Subcutaneous abdominal adipose tissue (tissue), 5 donors: ENCODE results near the gene KRTAP10-10.
A peak's percentile ranks its signal among the peaks of the same experiment; 100 is the strongest.
"Not testable (repeated sequence)": the region's sequence is repeated elsewhere in the genome, so short reads cannot be mapped to it uniquely, and the experiment has no call there.

Source experiments
- H3K27ac ChIP-seq: one replicate; pipeline ENCODE4 v1.7.0; 2013; ENCODE audit warnings: low read depth, mild to moderate bottlenecking, inconsistent platforms, low read length, moderate library complexity
- H3K27me3 ChIP-seq, 5 donors: one replicate each; pipeline ENCODE4 v1.7.0; 2013; ENCODE audit warnings: low read length in 5 of 5, inconsistent platforms in 1 of 5; ENCODE audit not compliant: control insufficient read depth in 5 of 5, insufficient read depth in 4 of 5
- H3K36me3 ChIP-seq, 5 donors: one replicate each; pipeline ENCODE4 v1.7.0; 2013; ENCODE audit warnings: low read length in 5 of 5; ENCODE audit not compliant: control insufficient read depth in 5 of 5, insufficient read depth in 5 of 5
- H3K4me1 ChIP-seq, 5 donors: one replicate each; pipeline ENCODE4 v1.7.0; 2013; ENCODE audit warnings: low read length in 5 of 5, mild to moderate bottlenecking in 3 of 5, moderate library complexity in 1 of 5; ENCODE audit not compliant: control insufficient read depth in 5 of 5, insufficient read depth in 5 of 5
- H3K4me3 ChIP-seq, 5 donors: one replicate each; pipeline ENCODE4 v1.7.0; 2013; ENCODE audit warnings: low read length in 5 of 5, low read depth in 1 of 5
- H3K9ac ChIP-seq, 5 donors: one replicate each; pipeline ENCODE4 v1.7.0; 2013; ENCODE audit warnings: low read length in 5 of 5, mild to moderate bottlenecking in 4 of 5, moderate library complexity in 3 of 5
- H3K9me3 ChIP-seq, 5 donors: one replicate each; pipeline ENCODE4 v1.7.0; 2013; ENCODE audit warnings: low read length in 5 of 5; ENCODE audit not compliant: control insufficient read depth in 5 of 5
- donor health status: healthy.
- donor health status: healthy.
- donor health status: healthy.
- donor health status: healthy.
- donor health status: healthy.

The KRTAP10-10 gene, protein sequence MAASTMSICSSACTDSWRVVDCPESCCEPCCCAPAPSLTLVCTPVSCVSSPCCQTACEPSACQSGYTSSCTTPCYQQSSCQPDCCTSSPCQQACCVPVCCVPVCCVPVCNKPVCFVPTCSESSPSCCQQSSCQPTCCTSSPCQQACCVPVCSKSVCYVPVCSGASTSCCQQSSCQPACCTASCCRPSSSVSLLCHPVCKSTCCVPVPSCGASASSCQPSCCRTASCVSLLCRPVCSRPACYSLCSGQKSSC

DNA sequence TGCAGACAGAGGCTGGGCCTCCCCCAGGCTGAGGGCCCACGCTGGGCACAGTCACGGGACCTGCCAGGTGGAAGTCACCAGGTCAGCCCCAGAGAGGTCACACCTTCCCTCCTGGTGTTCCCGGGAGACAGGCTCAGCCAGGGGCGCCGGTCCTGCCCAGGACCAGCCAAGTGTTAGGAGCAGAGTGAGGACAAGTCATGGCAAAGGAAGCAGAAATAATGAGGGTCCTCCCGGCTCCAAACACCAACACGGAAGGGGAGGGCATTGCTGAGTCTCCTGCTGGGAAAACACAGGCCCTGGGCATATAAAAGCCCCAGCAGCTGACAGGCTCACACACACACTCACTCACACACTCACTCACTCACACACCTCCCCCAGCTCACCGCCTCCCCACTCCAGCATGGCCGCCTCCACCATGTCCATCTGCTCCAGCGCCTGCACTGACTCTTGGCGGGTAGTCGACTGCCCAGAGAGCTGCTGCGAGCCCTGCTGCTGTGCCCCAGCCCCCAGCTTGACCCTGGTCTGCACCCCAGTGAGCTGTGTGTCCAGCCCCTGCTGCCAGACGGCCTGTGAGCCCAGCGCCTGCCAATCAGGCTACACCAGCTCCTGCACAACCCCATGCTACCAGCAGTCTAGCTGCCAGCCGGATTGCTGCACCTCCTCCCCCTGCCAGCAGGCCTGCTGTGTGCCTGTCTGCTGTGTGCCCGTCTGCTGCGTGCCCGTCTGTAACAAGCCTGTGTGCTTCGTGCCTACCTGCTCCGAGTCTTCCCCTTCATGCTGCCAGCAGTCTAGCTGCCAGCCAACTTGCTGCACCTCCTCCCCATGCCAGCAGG is at the start of gene KRTAP10-10:
Gene KRTAP10-10 (plus strand): TSS at position 339 of the 833 bp plus-strand sequence. CDS start 62 bp downstream, at position 401.
- no peak within 1 kb of the TSS for H3K4me3 ChIP-seq
- H3K36me3 ChIP-seq: no peaks in the 10 kb centered on the region
- no peak within 1 kb of the TSS for H3K9ac ChIP-seq
- H3K27ac ChIP-seq: no peak within 1 kb of the TSS
- peaks cover 2 to 16% (median 10%) of the 10 kb centered on the region in 5 donors for H3K9me3 ChIP-seq
- peaks cover 9 to 21% (median 13%) of the 10 kb centered on the region in 5 donors for H3K27me3 ChIP-seq
- H3K4me1 ChIP-seq: no peaks in the 10 kb centered on the region

DNA sequence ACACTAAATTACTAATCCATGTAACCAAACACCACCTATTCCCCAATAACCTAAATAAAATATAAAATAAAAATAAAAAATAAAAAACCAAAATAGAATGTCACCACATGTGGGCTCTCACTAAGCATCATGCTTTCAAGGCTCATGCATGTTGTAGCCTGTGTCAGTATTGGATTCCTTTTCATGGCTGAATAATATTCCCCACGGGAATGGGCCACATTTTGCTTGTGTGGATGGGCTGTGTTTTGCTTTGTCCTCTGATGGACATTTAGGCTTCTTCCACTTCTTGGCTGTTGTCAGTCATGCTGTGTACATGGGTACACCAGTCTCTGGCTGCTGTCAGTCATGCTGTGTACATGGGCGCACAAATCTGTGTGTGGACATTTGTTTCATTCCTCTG is 48.1 kb upstream of the KRTAP10-10 start:
- Histone ChIP-seq H3K9ac (no peak overlapping the region), H3K27me3 (peaks cover 6 to 21% (median 13%) of the 10 kb centered on the region in 5 donors), H3K4me3 (no peak overlapping the region), H3K9me3 (peaks cover 0 to 10% (median 0%) of the 10 kb centered on the region in 5 donors), H3K4me1 (peaks cover 2 to 24% (median 4%) of the 10 kb centered on the region in 5 donors), H3K27ac (no peak overlapping the region), H3K36me3 (no peaks in the 10 kb centered on the region)

DNA sequence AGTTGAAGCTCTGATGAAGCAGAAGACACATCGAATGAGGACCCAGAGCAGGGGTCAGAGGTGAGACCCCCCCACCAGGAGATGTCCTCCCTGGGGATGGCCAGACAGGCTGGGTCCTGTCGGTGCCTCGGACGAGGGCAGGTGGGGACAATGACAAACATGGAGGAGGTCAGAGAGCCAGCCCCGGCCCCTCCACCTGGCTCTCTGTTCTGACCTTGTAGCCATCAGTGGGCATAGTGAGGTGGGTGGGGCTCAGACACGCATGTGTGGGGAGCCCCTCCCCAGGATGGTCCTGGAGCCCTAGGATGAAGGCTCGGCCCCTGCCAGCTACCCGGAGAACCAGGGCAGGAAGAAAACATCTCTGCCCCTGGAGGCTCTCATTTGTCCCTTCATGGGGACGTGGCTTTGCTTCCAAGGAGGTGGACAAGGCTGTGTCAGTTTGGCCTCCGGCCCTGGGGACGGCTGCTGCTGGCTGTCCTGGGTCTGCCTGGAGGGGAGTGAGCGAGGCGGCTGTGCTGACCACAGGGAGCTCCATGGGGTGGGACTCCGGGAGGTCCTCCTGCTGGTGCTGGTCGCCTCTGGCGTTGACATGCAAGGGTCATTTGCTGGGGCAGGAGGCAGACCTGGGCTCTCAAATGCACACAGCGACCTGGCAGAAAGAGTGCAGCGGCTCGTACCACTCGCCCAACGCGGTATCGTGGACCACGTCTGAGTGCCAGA is 47.4 kb upstream of the KRTAP10-10 start:
- H3K9ac ChIP-seq: no peak overlapping the region
- peaks cover 6 to 20% (median 13%) of the 10 kb centered on the region in 5 donors for H3K27me3 ChIP-seq
- peaks cover 0 to 10% (median 0%) of the 10 kb centered on the region in 5 donors for H3K9me3 ChIP-seq
- no peaks in the 10 kb centered on the region for H3K36me3 ChIP-seq
- peaks cover 2 to 24% (median 4%) of the 10 kb centered on the region in 5 donors for H3K4me1 ChIP-seq
- H3K4me3 ChIP-seq: no peak overlapping the region
- H3K27ac ChIP-seq: no peak overlapping the region

DNA sequence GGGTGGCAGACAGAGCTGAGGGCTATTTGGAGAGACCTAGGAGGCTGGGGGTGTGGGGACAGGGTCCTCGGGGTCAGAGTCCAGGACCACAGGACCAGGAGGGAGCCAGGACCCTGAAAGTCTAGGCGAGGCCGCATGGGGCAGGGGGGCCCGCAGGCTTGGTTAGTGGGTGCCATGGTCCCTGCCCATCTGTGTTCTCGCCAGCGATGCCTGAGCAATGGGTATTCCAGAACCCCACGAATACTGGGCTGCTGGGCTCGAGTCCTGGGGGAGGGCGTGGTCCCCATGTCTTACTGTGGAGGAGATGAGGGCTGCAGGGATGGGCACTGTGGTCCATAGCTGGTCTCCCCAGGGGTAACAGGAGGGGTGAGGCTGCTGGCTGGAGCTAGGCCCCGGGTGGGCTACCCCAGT is 46.8 kb upstream of the KRTAP10-10 start:
- peaks cover 2 to 24% (median 4%) of the 10 kb centered on the region in 5 donors for H3K4me1 ChIP-seq
- peaks cover 0 to 9% (median 0%) of the 10 kb centered on the region in 5 donors for H3K9me3 ChIP-seq
- no peak overlapping the region for H3K4me3 ChIP-seq
- H3K36me3 ChIP-seq: no peaks in the 10 kb centered on the region
- no peak overlapping the region for H3K9ac ChIP-seq
- H3K27ac ChIP-seq: no peak overlapping the region
- H3K27me3 ChIP-seq: peaks cover 6 to 17% (median 12%) of the 10 kb centered on the region in 5 donors

DNA sequence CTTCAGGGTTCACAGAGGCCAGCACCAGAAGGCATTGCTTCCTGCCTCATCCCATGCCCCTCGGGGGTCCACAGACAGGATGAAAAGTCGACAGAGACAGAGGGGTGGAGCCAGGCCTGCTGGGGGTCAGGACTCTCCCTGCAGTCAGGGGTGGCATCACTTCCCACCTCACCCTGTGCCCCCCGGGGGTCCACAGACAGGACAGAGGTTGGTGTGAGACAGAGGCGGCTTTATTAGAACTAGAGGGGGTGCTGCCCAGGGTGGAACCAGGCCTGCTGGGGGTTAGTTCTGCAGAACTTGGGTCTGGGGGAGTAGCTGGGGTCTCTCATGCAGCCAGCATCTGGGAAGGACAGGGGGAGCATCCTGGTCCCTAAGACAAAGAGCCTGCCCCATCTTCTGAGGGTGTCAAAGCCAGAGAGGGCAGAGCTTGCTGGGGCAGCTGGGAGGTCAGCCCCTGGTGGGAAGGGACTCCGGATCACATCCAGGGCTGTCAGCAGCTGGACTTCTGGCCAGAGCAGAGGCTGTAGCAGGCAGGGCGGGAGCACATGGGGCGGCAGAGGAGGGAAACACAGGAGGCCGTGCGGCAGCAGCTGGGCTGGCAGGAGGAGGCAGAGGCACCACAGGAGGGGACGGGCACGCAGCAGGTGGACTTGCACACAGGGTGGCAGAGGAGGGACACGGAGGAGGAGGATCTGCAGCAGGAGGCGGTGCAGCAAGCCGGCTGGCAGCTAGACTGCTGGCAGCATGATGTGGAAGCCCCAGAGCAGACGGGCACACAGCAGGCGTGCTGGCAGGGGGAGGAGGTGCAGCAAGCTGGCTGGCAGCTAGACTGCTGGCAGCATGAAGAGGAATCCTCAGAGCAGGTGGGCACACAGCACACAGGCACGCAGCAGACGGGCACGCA is 46.0 kb upstream of the KRTAP10-10 start:
- Histone ChIP-seq H3K4me1 (peaks cover 2 to 24% (median 4%) of the 10 kb centered on the region in 5 donors), H3K4me3 (peak overlapping the region in 1 of 5 donors; percentile 26)
- H3K27ac ChIP-seq: not testable (repeated sequence)

DNA sequence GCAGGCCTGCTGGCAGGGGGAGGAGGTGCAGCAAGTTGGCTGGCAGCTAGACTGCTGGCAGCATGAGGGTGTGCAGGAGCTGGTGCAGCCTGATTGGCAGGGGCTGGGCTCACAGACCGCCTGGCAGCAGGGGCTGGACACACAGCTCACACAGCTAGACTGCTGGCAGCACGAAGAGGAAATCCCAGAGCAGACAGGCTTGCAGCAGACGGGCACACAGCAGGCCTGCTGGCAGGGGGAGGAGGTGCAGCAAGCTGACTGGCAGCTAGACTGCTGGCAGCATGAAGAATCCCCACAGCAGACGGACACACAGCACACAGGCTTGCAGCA is 45.4 kb upstream of the KRTAP10-10 start:
- not testable (repeated sequence) for H3K36me3 ChIP-seq, H3K27ac ChIP-seq, H3K9me3 ChIP-seq, H3K9ac ChIP-seq, H3K27me3 ChIP-seq
- Histone ChIP-seq H3K4me3 (peak overlapping the region in 1 of 5 donors; percentile 26), H3K4me1 (peaks cover 2 to 24% (median 4%) of the 10 kb centered on the region in 5 donors)

More for the DNA sequence above, 46.0 kb upstream of the KRTAP10-10 start:
- peaks cover 0 to 10% (median 9%) of the 10 kb centered on the region in 5 donors for H3K27me3 ChIP-seq
- H3K9me3 ChIP-seq, H3K9ac ChIP-seq, H3K36me3 ChIP-seq: not testable (repeated sequence)

DNA sequence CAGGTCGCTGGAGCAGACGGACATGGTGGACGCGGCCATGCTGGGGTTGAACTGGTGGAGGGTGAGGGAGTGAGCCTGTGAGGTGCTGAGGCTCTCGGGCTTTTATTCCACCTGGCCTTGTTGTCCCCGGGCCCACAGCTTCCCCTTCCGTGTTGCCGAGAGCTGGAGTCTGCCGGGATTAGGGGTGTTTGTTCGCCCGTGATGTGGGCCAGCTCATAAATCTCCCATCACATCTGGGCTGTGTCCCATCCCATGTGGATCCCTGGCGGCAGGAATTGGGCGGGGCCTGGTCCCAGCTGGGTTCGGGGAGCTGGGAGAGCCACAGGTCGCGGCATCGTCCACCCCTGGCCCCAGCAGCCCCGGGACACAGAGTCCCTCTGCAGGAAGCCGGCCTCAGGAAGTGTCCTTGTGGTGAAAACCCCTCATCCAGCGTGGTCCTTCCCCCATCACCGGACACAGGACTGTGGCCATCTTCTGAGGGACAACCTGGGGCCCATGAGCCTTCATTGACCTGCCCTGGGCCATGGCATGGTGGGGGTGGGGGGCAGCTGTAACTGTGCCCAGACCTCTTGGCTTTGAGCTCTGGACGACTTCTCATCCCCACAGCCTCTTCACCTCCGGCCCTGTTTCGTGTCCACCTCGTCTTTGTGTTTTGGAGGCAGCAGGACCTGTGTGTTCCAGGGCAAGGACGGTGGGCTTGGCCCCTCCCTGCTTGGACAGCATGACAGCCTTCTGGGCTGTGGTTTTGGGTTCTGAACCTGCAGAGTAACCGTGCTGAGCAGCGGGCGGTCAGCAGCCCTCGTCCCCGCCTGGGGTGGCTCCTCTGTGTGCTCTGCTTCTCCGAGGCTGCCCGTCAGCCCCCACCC is 44.5 kb upstream of the KRTAP10-10 start, which contains the start of gene KRTAP10-6:
Gene KRTAP10-6 (minus strand): TSS at position 60 of the 866 bp plus-strand sequence. CDS start 21 bp downstream, at position 39.
- Histone ChIP-seq H3K36me3 (no peaks in the 10 kb centered on the region), H3K4me1 (peaks cover 2 to 24% (median 4%) of the 10 kb centered on the region in 5 donors), H3K9me3 (peaks cover 0 to 4% (median 0%) of the 10 kb centered on the region in 5 donors), H3K27me3 (peaks cover 0 to 10% (median 9%) of the 10 kb centered on the region in 5 donors), H3K9ac (no peak within 1 kb of the TSS), H3K27ac (no peak within 1 kb of the TSS), H3K4me3 (peak within 1 kb of the TSS in 1 of 5 donors; percentile 26)

DNA sequence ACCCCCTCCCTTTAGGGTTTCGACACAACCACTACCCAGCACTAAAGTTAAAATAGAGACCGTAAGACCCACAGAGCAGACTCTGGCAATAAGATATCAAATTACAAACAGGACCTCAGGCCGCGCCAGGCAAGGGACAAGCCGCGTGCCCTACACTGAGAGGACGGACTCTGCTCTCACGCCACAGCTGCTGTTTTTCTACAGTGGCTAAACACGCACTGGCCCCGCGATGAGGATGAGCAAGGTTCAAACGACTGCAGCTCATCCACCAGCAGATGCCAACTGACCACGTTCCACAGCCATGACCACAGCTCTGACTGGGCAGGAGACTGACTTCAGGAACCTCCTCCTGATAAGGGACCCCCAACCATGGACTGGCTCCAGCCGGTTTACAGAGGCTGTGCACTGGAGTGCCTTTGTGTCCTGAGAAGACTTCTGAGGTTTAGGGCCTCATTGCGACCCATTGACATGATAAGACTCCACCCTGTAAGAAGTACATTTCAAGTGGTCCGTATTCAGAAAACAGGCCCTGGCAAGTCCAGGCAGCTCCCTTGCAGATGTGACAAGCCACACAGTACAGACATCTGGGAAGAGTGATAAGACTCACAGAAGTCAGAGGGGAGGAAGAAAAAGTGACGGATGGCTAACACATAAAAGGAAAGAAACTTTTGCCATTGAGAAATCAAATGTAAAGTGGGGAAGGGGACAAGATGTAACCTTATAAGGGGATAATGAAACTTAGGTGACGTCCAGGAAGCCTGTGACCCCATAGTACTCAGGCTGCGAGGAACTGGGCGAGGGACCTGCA is 43.4 kb upstream of the KRTAP10-10 start:
- peaks cover 0 to 10% (median 9%) of the 10 kb centered on the region in 5 donors for H3K27me3 ChIP-seq

More for the DNA sequence above, 43.4 kb upstream of the KRTAP10-10 start:
- H3K4me3 ChIP-seq: no peak overlapping the region
- H3K9ac ChIP-seq: no peak overlapping the region
- H3K4me1 ChIP-seq: peaks cover 2 to 24% (median 4%) of the 10 kb centered on the region in 5 donors
- no peaks in the 10 kb centered on the region for H3K36me3 ChIP-seq
- no peak overlapping the region for H3K27ac ChIP-seq
- peaks cover 0 to 4% (median 0%) of the 10 kb centered on the region in 5 donors for H3K9me3 ChIP-seq
